Middle frontal gyrus (tissue), 1 donor: Measurements from ENCODE around the gene LHPP.

Experiments used
- DNase-seq: peaks from one replicate; pipeline ENCODE4 v3.0.0-alpha.2; 2015; ENCODE audit warnings: low spot score; ENCODE audit errors: extremely low spot score

The LHPP gene

GRCh38 chr10:124621637-124622036 is 160.0 kb downstream of the LHPP start:
- DNase-seq, result peak; percentile 62

GRCh38 chr10:124622158-124622557 is 160.5 kb downstream of the LHPP start:
- DNase-seq, result no peak

GRCh38 chr10:124622866-124623536 is 161.4 kb downstream of the LHPP start:
- DNase-seq, result no peak

GRCh38 chr10:124624006-124624405 is 162.4 kb downstream of the LHPP start:
- DNase-seq, result no peak

GRCh38 chr10:124624466-124624865 is 162.8 kb downstream of the LHPP start:
- no peak for DNase-seq

- no peak for DNase-seq
Observed at GRCh38 chr10:124624895-124625294, 163.3 kb downstream of the LHPP start.

GRCh38 chr10:124625831-124626238 is 164.2 kb downstream of the LHPP start:
- DNase-seq, result no peak

GRCh38 chr10:124626759-124627380 is 165.2 kb downstream of the LHPP start:
- no peak for DNase-seq

- no peak for DNase-seq
Observed at GRCh38 chr10:124627866-124628675, 166.4 kb downstream of the LHPP start.

GRCh38 chr10:124628676-124629021 is 167.0 kb downstream of the LHPP start:
- no peak for DNase-seq

GRCh38 chr10:124629415-124629814 is 167.8 kb downstream of the LHPP start:
- DNase-seq, result peak; percentile 65

GRCh38 chr10:124629842-124630241 is 168.2 kb downstream of the LHPP start:
- no peak for DNase-seq

- DNase-seq, result no peak
Observed at GRCh38 chr10:124630551-124630950, 168.9 kb downstream of the LHPP start.

GRCh38 chr10:124632064-124632531 is 170.5 kb downstream of the LHPP start:
- DNase-seq, result no peak

GRCh38 chr10:124632566-124632965 is 170.9 kb downstream of the LHPP start:
- no peak for DNase-seq

- no peak for DNase-seq
Observed at GRCh38 chr10:124636271-124636995, 174.8 kb downstream of the LHPP start.

- DNase-seq, result no peak
Observed at GRCh38 chr10:124637091-124637700, 175.6 kb downstream of the LHPP start.

- DNase-seq, result no peak
Observed at GRCh38 chr10:124637746-124638145, 176.1 kb downstream of the LHPP start.

GRCh38 chr10:124639206-124639605 is 177.6 kb downstream of the LHPP start:
- no peak for DNase-seq

GRCh38 chr10:124639646-124640045 is 178.0 kb downstream of the LHPP start:
- DNase-seq, result no peak

- no peak for DNase-seq
Observed at GRCh38 chr10:124640056-124640455, 178.4 kb downstream of the LHPP start.
